ENCODE data around the gene SLC2A4RG. TPM values are rescaled to one million over a fixed set of nuclear protein-coding genes. Genes with fewer than 3 reads are reported as not detected.

SLC2A4RG gene
- total RNA-seq, 4 donors from 2014 or later: 79.9 to 127 (median 96.2) TPM

DNA sequence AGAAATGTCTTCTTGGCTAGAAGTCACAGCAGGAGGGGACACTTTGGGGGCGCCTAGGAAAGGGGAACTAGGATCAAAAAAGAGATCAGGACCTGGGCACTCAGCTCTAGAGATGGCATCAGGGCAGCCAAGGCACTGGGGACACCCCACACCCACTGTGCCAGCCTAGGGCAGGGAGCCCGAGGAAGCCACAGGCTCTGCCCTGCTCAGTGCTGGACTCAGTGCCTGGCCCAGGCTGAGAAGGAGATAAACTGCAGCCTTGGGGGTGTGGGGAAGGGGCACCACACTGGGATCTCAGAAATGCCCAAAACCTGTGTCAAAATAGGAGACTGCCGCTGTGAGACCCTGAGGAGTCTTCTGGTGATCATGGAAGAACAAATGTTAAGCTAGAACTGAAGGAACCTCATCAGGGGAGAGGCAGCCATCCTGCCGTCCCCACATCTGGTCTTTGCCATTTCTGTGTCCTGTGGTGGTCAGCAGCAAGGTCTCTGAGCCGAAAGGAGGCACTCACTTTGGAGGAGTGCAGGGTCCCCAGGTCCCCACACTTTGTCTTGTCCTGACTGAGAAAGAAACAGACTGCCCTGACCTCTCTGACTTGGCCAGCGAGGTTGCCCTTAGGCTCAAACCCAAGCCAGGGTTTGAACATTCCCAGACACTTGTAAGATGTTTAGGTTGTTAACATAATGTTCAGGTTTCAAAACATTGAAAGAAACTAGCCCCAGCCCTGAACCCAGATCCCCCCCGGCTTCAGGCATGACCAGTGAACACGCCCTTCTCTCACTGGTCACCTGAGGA, 34.1 kb upstream of the SLC2A4RG start:
- no peak for DNase-seq (ENCODE audit: low spot score in 2 of 2)
- WGBS, 2 donors: 84 to 91% methylated on average over 8 of the region's 8 CpGs
- TF ChIP-seq, protein P1, sequence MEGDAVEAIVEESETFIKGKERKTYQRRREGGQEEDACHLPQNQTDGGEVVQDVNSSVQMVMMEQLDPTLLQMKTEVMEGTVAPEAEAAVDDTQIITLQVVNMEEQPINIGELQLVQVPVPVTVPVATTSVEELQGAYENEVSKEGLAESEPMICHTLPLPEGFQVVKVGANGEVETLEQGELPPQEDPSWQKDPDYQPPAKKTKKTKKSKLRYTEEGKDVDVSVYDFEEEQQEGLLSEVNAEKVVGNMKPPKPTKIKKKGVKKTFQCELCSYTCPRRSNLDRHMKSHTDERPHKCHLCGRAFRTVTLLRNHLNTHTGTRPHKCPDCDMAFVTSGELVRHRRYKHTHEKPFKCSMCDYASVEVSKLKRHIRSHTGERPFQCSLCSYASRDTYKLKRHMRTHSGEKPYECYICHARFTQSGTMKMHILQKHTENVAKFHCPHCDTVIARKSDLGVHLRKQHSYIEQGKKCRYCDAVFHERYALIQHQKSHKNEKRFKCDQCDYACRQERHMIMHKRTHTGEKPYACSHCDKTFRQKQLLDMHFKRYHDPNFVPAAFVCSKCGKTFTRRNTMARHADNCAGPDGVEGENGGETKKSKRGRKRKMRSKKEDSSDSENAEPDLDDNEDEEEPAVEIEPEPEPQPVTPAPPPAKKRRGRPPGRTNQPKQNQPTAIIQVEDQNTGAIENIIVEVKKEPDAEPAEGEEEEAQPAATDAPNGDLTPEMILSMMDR (IDR thresholded peaks at IDR 0.05): no peak
- no peak for TF ChIP-seq POLR2A (IDR thresholded peaks at IDR 0.05)
- H3K4me3 ChIP-seq (ENCODE audit: low read depth, poor library complexity, severe bottlenecking): no peak overlapping the region
- intact Hi-C loops (cut with DNase I; ENCODE audit: low total_unique reads): no loop called here

DNA sequence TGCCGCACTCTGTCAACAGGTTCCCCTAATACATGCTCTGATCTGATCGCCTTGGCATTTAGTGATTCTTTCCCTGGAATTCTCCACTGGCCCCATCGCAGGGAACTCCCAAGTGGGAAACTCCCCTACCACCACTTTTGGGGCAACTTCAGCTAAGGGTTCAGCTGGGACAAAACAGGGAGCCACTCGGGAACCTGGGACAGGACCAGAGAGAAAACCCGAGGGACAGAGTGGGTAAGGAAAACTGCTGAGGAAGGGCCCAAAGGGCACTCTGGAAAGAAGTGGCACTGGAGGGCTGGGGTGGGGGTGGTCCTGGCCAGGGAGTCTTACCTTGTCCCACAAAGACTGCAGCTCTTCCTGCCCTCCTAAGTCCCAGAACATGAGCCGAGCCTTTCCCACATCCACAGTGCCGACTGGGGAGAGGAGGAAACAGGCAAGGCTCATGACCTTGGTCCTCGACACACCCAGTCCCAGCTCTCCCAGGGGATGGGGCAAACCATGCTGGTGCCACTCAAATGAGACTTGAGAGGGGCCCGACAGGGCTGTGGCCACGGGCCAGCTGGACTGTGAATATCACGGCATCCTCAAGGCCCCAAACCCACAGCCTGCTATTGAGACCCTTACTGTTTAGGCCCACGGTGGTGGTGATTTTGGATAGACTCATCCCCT, 33.4 kb upstream of the SLC2A4RG start:
- no peak overlapping the region for H3K4me3 ChIP-seq (ENCODE audit: low read depth, poor library complexity, severe bottlenecking)
- intact Hi-C loops (cut with DNase I; ENCODE audit: low total_unique reads): no loop called here
- DNase-seq (ENCODE audit: low spot score in 2 of 2): no peak
- WGBS, 2 donors: 71 to 78% methylated on average over 10 to 12 of the region's 12 CpGs
- TF ChIP-seq, protein P1 (IDR thresholded peaks at IDR 0.05): no peak
- TF ChIP-seq POLR2A (IDR thresholded peaks at IDR 0.05): no peak

DNA sequence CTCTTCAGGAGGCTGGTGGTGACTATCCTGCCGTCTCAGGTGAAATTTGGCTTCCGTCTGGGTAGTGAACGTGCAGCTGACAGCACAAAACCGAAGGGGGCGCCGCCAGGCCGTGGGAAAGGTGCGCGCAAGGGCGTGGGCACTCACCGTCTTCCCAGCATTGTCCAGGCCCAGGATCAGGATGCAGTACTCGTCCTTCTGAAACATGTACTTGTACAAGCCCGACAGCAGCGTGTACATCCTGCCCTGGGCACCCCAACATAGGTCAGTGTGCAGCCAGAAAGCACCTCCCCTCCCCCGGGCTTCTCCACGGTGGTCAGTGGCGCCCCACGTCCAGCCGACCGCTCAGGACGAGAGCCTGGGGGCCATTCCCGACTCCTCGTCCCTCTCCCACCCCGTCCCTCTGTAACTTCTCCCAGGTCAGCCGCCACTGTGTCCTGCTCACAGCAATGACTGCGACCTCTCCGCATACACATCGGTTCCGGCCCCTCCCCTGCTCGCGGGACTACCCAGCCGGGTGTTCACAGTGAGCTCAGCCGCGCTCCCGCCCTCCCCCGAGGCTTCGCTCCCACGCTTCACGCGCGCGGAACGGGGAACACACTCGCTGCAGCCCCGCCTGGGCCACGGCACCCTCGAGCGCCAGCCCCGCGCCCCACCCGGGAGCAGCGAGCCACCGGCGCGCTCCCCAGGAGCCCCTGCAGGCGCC, 32.6 kb upstream of the SLC2A4RG start:
- TF ChIP-seq, protein P1 (IDR thresholded peaks at IDR 0.05): no peak
- TF ChIP-seq POLR2A (IDR thresholded peaks at IDR 0.05): no peak
- WGBS, 2 donors: 8 to 9% methylated on average over 22 to 37 of the region's 56 CpGs
- intact Hi-C loops (cut with DNase I; ENCODE audit: low total_unique reads): no loop called here
- peak overlapping the region; percentile 48 for H3K4me3 ChIP-seq (ENCODE audit: low read depth, poor library complexity, severe bottlenecking)
- DNase-seq (ENCODE audit: low spot score in 2 of 2): peak in 1 of 2 donors; percentile 90

DNA sequence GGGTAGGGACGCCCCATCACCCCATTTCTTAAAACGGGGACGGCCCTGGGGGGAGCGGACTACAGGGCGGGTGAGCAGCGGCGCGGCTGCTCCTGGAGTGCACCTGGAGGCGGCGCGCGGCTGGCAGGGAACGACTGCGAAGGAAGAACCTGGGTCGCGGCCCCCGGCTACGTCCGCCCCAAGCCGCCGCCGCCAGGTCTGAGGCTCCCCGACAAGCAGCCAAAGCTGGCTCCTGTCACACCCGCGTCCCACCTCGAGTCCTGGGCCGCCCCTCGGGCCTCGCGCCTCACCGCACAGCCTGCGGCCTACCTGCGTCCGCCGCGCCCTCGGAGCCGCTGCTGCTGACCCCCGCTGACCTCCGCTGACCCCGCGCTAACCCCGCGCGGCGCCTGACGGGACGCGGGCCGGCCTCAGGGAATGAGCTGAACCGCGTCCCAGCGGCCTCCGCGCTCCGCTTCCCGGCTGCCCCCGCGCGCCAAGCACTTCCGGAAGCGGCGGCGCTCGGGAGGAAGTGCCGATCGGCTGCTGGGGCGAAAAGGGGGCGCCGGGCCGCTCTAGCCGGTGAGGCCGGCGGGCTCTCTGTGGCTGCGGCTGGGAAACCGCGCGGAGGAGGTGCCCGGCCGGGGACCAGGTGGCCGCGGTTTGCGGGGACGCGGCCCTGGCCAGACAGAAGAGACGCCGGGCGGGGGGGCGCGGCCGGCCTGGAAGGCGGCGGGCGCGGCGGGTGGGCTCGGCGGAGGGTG, 31.8 kb upstream of the SLC2A4RG start, which contains the start of the genes ARFRP1 and ZGPAT:
Gene ARFRP1, minus strand, starts transcription at position 419 of the 743 bp plus-strand sequence. CDS start 885 bp downstream, outside the sequence.
Gene ZGPAT, plus strand, starts transcription at position 482 of the 743 bp plus-strand sequence. CDS start 542 bp downstream, outside the sequence.
- WGBS, 2 donors: 0% methylated on average over 8 to 15 of the region's 98 CpGs
- TF ChIP-seq, protein P1 (IDR thresholded peaks at IDR 0.05): peak in 1 of 3 donors; percentile 32
- TF ChIP-seq POLR2A (IDR thresholded peaks at IDR 0.05): no peak
- H3K4me3 ChIP-seq (ENCODE audit: low read depth, poor library complexity, severe bottlenecking): peak within 1 kb of the TSS; percentile 48
- peak; percentile 78 to 97 for DNase-seq (ENCODE audit: low spot score in 2 of 2)
- intact Hi-C loops (cut with DNase I; ENCODE audit: low total_unique reads): no loop called here

All from lower leg skin (tissue), 4 donors.